Smooth muscle cell (in vitro differentiated cells): ENCODE data around the gene MOSPD2. TPM values are rescaled to one million over a fixed set of nuclear protein-coding genes. Genes with fewer than 3 reads are reported as not detected.

Source experiments
- DNase-seq: peaks from one replicate; lab custom pipeline; 2025; ENCODE audit not compliant: unreplicated experiment; lab: John Stamatoyannopoulos, UW
- H2AFZ ChIP-seq: fragments of 200-600 bp; sonication (generic); 2 replicates; pipeline ENCODE4 v1.6.0; 2016; ENCODE audit warnings: antibody characterized with exemption, low read depth, mild to moderate bottlenecking
- H3F3A ChIP-seq: fragments of 200-600 bp; sonication (generic); 2 replicates; pipeline ENCODE4 v1.6.0; 2017; ENCODE audit warnings: antibody characterized with exemption, low read depth
- H3K27ac ChIP-seq: fragments of 200-600 bp; sonication (generic); 2 replicates; pipeline ENCODE4 v1.5.1; 2016; ENCODE audit warnings: low read depth, mild to moderate bottlenecking
- H3K27me3 ChIP-seq: fragments of 200-600 bp; sonication (generic); 2 replicates; pipeline ENCODE4 v1.6.1; 2016; ENCODE audit warnings: low read depth, mild to moderate bottlenecking
- H3K36me3 ChIP-seq: fragments of 200-600 bp; sonication (generic); 2 replicates; pipeline ENCODE4 v1.5.1; 2016; ENCODE audit warnings: low read depth
- H3K4me1 ChIP-seq: fragments of 200-600 bp; sonication (generic); 2 replicates; pipeline ENCODE4 v1.5.1; 2016; ENCODE audit warnings: low read depth
- H3K4me2 ChIP-seq: fragments of 200-600 bp; sonication (generic); 2 replicates; pipeline ENCODE4 v1.6.0; 2016; ENCODE audit warnings: mild to moderate bottlenecking
- H3K4me3 ChIP-seq: fragments of 200-600 bp; sonication (generic); 2 replicates; pipeline ENCODE4 v1.5.1; 2016; ENCODE audit warnings: mild to moderate bottlenecking
- H3K79me2 ChIP-seq: fragments of 200-600 bp; sonication (generic); 2 replicates; pipeline ENCODE4 v1.6.0; 2016; ENCODE audit warnings: low read depth, mild to moderate bottlenecking
- H3K9ac ChIP-seq: fragments of 200-600 bp; sonication (generic); 2 replicates; pipeline ENCODE4 v1.6.0; 2016; ENCODE audit warnings: low read depth
- H3K9me3 ChIP-seq: fragments of 200-600 bp; sonication (generic); replicated peaks from 2 replicates; pipeline ENCODE4 v1.5.1; 2016; ENCODE audit warnings: low read depth
- H4K20me1 ChIP-seq: fragments of 200-600 bp; sonication (generic); 2 replicates; pipeline ENCODE4 v1.6.0; 2016; ENCODE audit warnings: low read depth
- WGBS: methylation state at CpG from one replicate; pipeline ENCODE4 v1.1.7; 2016; ENCODE audit warnings: low lambda C conversion rate; 5-methylcytosine and 5-hydroxymethylcytosine counted together
- polyA plus RNA-seq: library from polyadenylated mRNA; unstranded; fragments of >200 nt; fragmentation: Nextera tagmentation; extraction: Ambion mirVana; gene quantifications from 2 replicates; pipeline ENCODE4 v1.2.1, GENCODE V29; 2016
- total RNA-seq: library from RNA; depleted of rRNA; stranded (reverse); fragments of >200 nt; gene quantifications from 2 replicates; pipeline ENCODE4 v1.2.3, GENCODE V29; 2014
- TF ChIP-seq, protein P1 (sequence below): fragments of 200-600 bp; sonication (generic); IDR thresholded peaks from 2 replicates; pipeline ENCODE4 v1.5.1; 2017; ENCODE audit warnings: borderline replicate concordance, mild to moderate bottlenecking, antibody characterized with exemption; ENCODE audit not compliant: insufficient read depth, poor library complexity, severe bottlenecking

The MOSPD2 gene
- total and polyA plus RNA-seq, 2 experiments from 2014 or later, result 10.6 to 20.0 TPM

DNA sequence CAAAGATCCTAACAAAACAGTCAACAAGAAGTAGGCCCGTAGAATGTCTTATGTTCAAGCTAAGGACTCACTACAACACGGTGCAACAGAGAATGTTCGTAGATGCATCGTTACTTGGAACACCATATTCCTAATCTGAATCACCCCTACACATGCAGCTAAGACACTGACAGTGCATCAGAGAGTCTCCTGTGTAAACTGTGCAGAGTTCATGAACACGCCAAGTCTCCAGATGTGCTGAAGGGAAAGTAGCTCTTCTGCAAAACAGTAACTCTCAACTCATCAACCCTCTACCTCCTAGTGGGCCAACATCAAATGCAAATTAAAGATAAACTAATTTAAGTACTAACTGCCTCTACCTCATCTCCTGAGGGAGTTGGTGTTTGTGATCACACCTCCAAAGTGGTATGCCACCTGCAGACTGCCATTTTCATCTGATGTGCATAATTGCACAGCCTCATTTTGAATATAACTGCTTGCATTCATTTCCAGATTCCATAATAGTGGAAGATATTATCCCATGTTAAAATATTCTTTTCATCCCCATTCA, 73.5 kb downstream of the MOSPD2 start:
- H3K27me3 ChIP-seq, result no peaks in the 10 kb centered on the region
- TF ChIP-seq, protein P1, sequence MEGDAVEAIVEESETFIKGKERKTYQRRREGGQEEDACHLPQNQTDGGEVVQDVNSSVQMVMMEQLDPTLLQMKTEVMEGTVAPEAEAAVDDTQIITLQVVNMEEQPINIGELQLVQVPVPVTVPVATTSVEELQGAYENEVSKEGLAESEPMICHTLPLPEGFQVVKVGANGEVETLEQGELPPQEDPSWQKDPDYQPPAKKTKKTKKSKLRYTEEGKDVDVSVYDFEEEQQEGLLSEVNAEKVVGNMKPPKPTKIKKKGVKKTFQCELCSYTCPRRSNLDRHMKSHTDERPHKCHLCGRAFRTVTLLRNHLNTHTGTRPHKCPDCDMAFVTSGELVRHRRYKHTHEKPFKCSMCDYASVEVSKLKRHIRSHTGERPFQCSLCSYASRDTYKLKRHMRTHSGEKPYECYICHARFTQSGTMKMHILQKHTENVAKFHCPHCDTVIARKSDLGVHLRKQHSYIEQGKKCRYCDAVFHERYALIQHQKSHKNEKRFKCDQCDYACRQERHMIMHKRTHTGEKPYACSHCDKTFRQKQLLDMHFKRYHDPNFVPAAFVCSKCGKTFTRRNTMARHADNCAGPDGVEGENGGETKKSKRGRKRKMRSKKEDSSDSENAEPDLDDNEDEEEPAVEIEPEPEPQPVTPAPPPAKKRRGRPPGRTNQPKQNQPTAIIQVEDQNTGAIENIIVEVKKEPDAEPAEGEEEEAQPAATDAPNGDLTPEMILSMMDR, result no peak

DNA sequence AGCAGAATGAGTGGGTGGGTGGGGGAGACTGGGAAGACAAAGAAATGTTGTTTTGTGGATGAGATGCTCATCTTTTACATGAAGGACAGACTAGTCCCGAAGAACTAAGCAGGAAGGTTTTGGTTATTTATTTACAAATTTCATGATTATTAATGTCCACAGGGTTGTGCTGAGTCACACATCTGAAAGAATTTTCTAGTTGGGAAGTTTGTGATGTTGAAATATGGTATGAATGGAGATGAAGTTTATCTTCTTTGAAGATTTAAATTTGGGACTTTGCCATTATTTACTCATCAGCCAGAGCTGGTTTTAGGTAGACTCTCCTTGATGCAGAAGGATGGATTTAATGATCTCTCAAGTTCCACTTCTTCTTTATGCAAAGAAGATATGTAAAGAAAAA, 75.5 kb downstream of the MOSPD2 start:
- no peaks in the 10 kb centered on the region for H3K27me3 ChIP-seq
- no peaks in the 10 kb centered on the region for H3F3A ChIP-seq
- no peak overlapping the region for H3K9ac ChIP-seq
- H3K4me3 ChIP-seq, result no peak overlapping the region
- no peaks in the 10 kb centered on the region for H3K36me3 ChIP-seq
- no peaks in the 10 kb centered on the region for H3K79me2 ChIP-seq
- no peak overlapping the region for H2AFZ ChIP-seq
- DNase-seq, result no peak
- no peaks in the 10 kb centered on the region for H3K9me3 ChIP-seq
- no peak overlapping the region for H3K4me2 ChIP-seq
- no peaks in the 10 kb centered on the region for H3K4me1 ChIP-seq
- no peaks in the 10 kb centered on the region for H4K20me1 ChIP-seq
- H3K27ac ChIP-seq, result no peak overlapping the region
- TF ChIP-seq, protein P1, result no peak
- whole genome bisulfite sequencing, result 70% methylated on average over 1 of the region's 1 CpG

More for the DNA sequence above, 73.5 kb downstream of the MOSPD2 start:
- no peak overlapping the region for H3K9ac ChIP-seq
- H3K36me3 ChIP-seq, result no peaks in the 10 kb centered on the region
- no peaks in the 10 kb centered on the region for H3K4me1 ChIP-seq
- no peak overlapping the region for H2AFZ ChIP-seq
- H3K4me2 ChIP-seq, result no peak overlapping the region
- no peaks in the 10 kb centered on the region for H3F3A ChIP-seq
- WGBS, result 82% methylated on average over 5 of the region's 5 CpGs
- no peaks in the 10 kb centered on the region for H3K9me3 ChIP-seq
- no peak for DNase-seq
- H4K20me1 ChIP-seq, result no peaks in the 10 kb centered on the region
- H3K27ac ChIP-seq, result no peak overlapping the region
- H3K4me3 ChIP-seq, result no peak overlapping the region
- H3K79me2 ChIP-seq, result no peaks in the 10 kb centered on the region

DNA sequence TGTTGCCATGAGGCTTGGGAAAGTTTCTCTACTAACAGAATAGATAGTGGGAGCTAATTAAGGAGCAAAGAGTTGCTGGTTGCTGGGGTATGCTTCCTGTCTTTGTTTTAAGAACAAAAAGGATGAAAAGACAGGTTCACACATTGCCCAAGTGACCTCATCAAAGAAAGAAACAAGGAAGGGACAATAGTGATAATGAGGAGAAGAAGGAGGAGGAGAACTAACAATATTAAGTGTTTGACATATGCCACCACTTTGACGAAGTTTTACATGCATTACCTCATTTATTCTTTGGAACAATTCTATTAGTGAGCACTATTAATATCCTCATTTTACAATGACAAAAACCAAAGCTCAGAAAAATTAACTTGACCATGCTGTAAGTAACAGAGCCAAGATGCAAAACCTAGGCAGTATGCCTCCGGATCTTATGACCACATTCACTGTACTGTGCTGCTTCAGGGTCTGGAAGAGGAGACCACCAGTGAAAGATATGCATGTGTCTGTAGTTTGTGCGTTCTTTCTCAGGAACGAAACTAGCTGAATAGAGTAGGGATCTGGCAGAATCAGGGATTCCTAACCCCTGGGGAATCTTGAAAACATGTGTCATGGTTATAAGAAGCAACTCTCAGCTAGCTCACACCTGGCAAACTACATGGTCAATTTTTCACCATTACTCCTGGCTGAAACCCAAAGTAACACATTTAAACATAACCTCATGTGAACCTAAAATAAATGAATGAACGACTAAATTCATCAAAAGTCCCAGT, 83.8 kb downstream of the MOSPD2 start:
- Histone ChIP-seq H3K4me1 (no peaks in the 10 kb centered on the region), H3K4me2 (no peak overlapping the region), H3K27ac (no peak overlapping the region), H3K79me2 (no peaks in the 10 kb centered on the region), H3K4me3 (no peak overlapping the region), H3K9me3 (no peaks in the 10 kb centered on the region), H3K9ac (no peak overlapping the region), H3F3A (no peaks in the 10 kb centered on the region), H2AFZ (no peak overlapping the region), H4K20me1 (no peaks in the 10 kb centered on the region), H3K27me3 (no peaks in the 10 kb centered on the region), H3K36me3 (no peaks in the 10 kb centered on the region)
- WGBS, result 77% methylated on average over 5 of the region's 5 CpGs
- DNase-seq, result no peak
- TF ChIP-seq, protein P1, result no peak
